ENCODE data around the gene PCBD2.
"Not testable (repeated sequence)": the region's sequence is repeated elsewhere in the genome, so short reads cannot be mapped to it uniquely, and the experiment has no call there.

The PCBD2 gene

GRCh38 chr5:134889335-134889734 is 15.6 kb upstream of the PCBD2 start:
- no peaks in the 10 kb centered on the region for H3K9me3 Mint-ChIP-seq
- H3K4me3 Mint-ChIP-seq: no peak overlapping the region
- H3K36me3 Mint-ChIP-seq (ENCODE audit: low read depth): peaks cover 44% of the 10 kb centered on the region
- H3K27me3 Mint-ChIP-seq (ENCODE audit: low read depth): no peaks in the 10 kb centered on the region
- H3K27ac Mint-ChIP-seq: no peak overlapping the region
- no peak for DNase-seq (ENCODE audit: low spot score)
- peaks cover 7% of the 10 kb centered on the region for H3K4me1 Mint-ChIP-seq (ENCODE audit: low read depth)

- Mint-ChIP-seq H3K9me3 (no peaks in the 10 kb centered on the region), H3K4me1 (ENCODE audit: low read depth) (peaks cover 7% of the 10 kb centered on the region), H3K27ac (no peak overlapping the region), H3K27me3 (ENCODE audit: low read depth) (no peaks in the 10 kb centered on the region), H3K4me3 (no peak overlapping the region), H3K36me3 (ENCODE audit: low read depth) (peaks cover 53% of the 10 kb centered on the region)
- DNase-seq (ENCODE audit: low spot score): no peak
Measured at GRCh38 chr5:134891473-134891872, 13.5 kb upstream of the PCBD2 start.

GRCh38 chr5:134892282-134892681 is 12.6 kb upstream of the PCBD2 start:
- peaks cover 53% of the 10 kb centered on the region for H3K36me3 Mint-ChIP-seq (ENCODE audit: low read depth)

GRCh38 chr5:134892926-134893325 is 12.0 kb upstream of the PCBD2 start:
- peaks cover 7% of the 10 kb centered on the region for H3K4me1 Mint-ChIP-seq (ENCODE audit: low read depth)
- H3K4me3 Mint-ChIP-seq: no peak overlapping the region
- H3K36me3 Mint-ChIP-seq (ENCODE audit: low read depth): peaks cover 48% of the 10 kb centered on the region
- no peaks in the 10 kb centered on the region for H3K9me3 Mint-ChIP-seq
- no peaks in the 10 kb centered on the region for H3K27me3 Mint-ChIP-seq (ENCODE audit: low read depth)
- H3K27ac Mint-ChIP-seq: no peak overlapping the region
- no peak for DNase-seq (ENCODE audit: low spot score)

More at GRCh38 chr5:134892282-134892681, 12.6 kb upstream of the PCBD2 start:
- peaks cover 7% of the 10 kb centered on the region for H3K4me1 Mint-ChIP-seq (ENCODE audit: low read depth)
- DNase-seq (ENCODE audit: low spot score): no peak
- H3K9me3 Mint-ChIP-seq: no peaks in the 10 kb centered on the region
- no peak overlapping the region for H3K27ac Mint-ChIP-seq
- H3K4me3 Mint-ChIP-seq: no peak overlapping the region
- no peaks in the 10 kb centered on the region for H3K27me3 Mint-ChIP-seq (ENCODE audit: low read depth)

GRCh38 chr5:134893748-134894505 is 11.0 kb upstream of the PCBD2 start:
- Mint-ChIP-seq H3K27me3 (ENCODE audit: low read depth) (no peaks in the 10 kb centered on the region), H3K4me1 (ENCODE audit: low read depth) (peaks cover 7% of the 10 kb centered on the region), H3K27ac (no peak overlapping the region), H3K36me3 (ENCODE audit: low read depth) (peaks cover 50% of the 10 kb centered on the region), H3K4me3 (no peak overlapping the region), H3K9me3 (no peaks in the 10 kb centered on the region)
- DNase-seq (ENCODE audit: low spot score): no peak

GRCh38 chr5:134902071-134902801 is 2.7 kb upstream of the PCBD2 start:
- H3K4me3 Mint-ChIP-seq: peak overlapping the region; percentile 58
- H3K4me1 Mint-ChIP-seq (ENCODE audit: low read depth): peaks cover 12% of the 10 kb centered on the region

GRCh38 chr5:134905246-134905996 is 490 bp downstream of the PCBD2 start:
- Mint-ChIP-seq H3K27me3 (ENCODE audit: low read depth) (no peaks in the 10 kb centered on the region), H3K36me3 (ENCODE audit: low read depth) (peaks cover 19% of the 10 kb centered on the region), H3K4me3 (peak overlapping the region; percentile 97), H3K4me1 (ENCODE audit: low read depth) (peaks cover 12% of the 10 kb centered on the region), H3K27ac (peak overlapping the region; percentile 98), H3K9me3 (no peaks in the 10 kb centered on the region)
- no peak for DNase-seq (ENCODE audit: low spot score)

More at GRCh38 chr5:134902071-134902801, 2.7 kb upstream of the PCBD2 start:
- no peaks in the 10 kb centered on the region for H3K9me3 Mint-ChIP-seq
- DNase-seq (ENCODE audit: low spot score): no peak
- peak overlapping the region; percentile 77 for H3K27ac Mint-ChIP-seq
- H3K36me3 Mint-ChIP-seq (ENCODE audit: low read depth): peaks cover 27% of the 10 kb centered on the region
- no peaks in the 10 kb centered on the region for H3K27me3 Mint-ChIP-seq (ENCODE audit: low read depth)

- peak overlapping the region; percentile 58 for H3K4me3 Mint-ChIP-seq
- peak overlapping the region; percentile 71 for H3K27ac Mint-ChIP-seq
- H3K27me3 Mint-ChIP-seq (ENCODE audit: low read depth): no peaks in the 10 kb centered on the region
- no peaks in the 10 kb centered on the region for H3K9me3 Mint-ChIP-seq
- H3K4me1 Mint-ChIP-seq (ENCODE audit: low read depth): peaks cover 15% of the 10 kb centered on the region
- H3K36me3 Mint-ChIP-seq (ENCODE audit: low read depth): peaks cover 25% of the 10 kb centered on the region
- no peak for DNase-seq (ENCODE audit: low spot score)
Measured at GRCh38 chr5:134906811-134907210, 1.9 kb downstream of the PCBD2 start.

GRCh38 chr5:134910752-134911151 is 5.8 kb downstream of the PCBD2 start:
- not testable (repeated sequence) for H3K27ac Mint-ChIP-seq; H3K9me3 Mint-ChIP-seq; H3K4me3 Mint-ChIP-seq; DNase-seq (ENCODE audit: low spot score); H3K27me3 Mint-ChIP-seq (ENCODE audit: low read depth)
- Mint-ChIP-seq H3K4me1 (ENCODE audit: low read depth) (peaks cover 10% of the 10 kb centered on the region), H3K36me3 (ENCODE audit: low read depth) (peaks cover 21% of the 10 kb centered on the region)

GRCh38 chr5:134911285-134912206 is 6.6 kb downstream of the PCBD2 start:
- DNase-seq (ENCODE audit: low spot score): no peak
- Mint-ChIP-seq H3K27ac (no peak overlapping the region), H3K36me3 (ENCODE audit: low read depth) (peaks cover 22% of the 10 kb centered on the region), H3K9me3 (no peaks in the 10 kb centered on the region), H3K4me1 (ENCODE audit: low read depth) (peaks cover 8% of the 10 kb centered on the region), H3K4me3 (no peak overlapping the region), H3K27me3 (ENCODE audit: low read depth) (no peaks in the 10 kb centered on the region)

GRCh38 chr5:134913254-134913653 is 8.3 kb downstream of the PCBD2 start:
- H3K36me3 Mint-ChIP-seq (ENCODE audit: low read depth): peaks cover 19% of the 10 kb centered on the region
- H3K4me3 Mint-ChIP-seq: no peak overlapping the region
- H3K27ac Mint-ChIP-seq: no peak overlapping the region
- H3K9me3 Mint-ChIP-seq: no peaks in the 10 kb centered on the region
- no peaks in the 10 kb centered on the region for H3K27me3 Mint-ChIP-seq (ENCODE audit: low read depth)
- no peak for DNase-seq (ENCODE audit: low spot score)
- H3K4me1 Mint-ChIP-seq (ENCODE audit: low read depth): peaks cover 6% of the 10 kb centered on the region

- no peak for DNase-seq (ENCODE audit: low spot score)
- Mint-ChIP-seq H3K36me3 (ENCODE audit: low read depth) (peaks cover 21% of the 10 kb centered on the region), H3K9me3 (no peaks in the 10 kb centered on the region), H3K4me3 (no peak overlapping the region), H3K4me1 (ENCODE audit: low read depth) (peaks cover 10% of the 10 kb centered on the region), H3K27ac (no peak overlapping the region), H3K27me3 (ENCODE audit: low read depth) (no peaks in the 10 kb centered on the region)
Measured at GRCh38 chr5:134913795-134914194, 8.9 kb downstream of the PCBD2 start.
